H1 (cell line): ENCODE data around the gene GFAP. TPM values are rescaled to one million over a fixed set of nuclear protein-coding genes. Genes with fewer than 3 reads are reported as not detected.
A peak's percentile ranks its signal among the peaks of the same experiment; 100 is the strongest.

Experiments used
- CTCF ChIA-PET: fragments of 300-600 bp; sonication (Branson Sonifier 250); formaldehyde crosslinking; loops from one replicate; lab custom pipeline; 2021; ENCODE audit not compliant: partially characterized antibody; lab: Charles Lee
- POLR2A ChIA-PET: fragments of 300-600 bp; sonication (Branson Sonifier 250); formaldehyde crosslinking; loops from one replicate; lab custom pipeline; 2021; ENCODE audit warnings: inconsistent platforms; ENCODE audit not compliant: partially characterized antibody; lab: Charles Lee
- DNase-seq, 2 experiments: peaks; one replicate each; pipeline versions ENCODE4 v3.0.0 to v3.0.0-alpha.2; 2010 to 2022; ENCODE audit warnings: low spot score in 2 of 2, low read depth in 1 of 2, mixed read lengths in 1 of 2
- FAIRE-seq: peaks from 2 replicates; lab custom pipeline; 2011; peaks lifted over from hg19 to GRCh38; lab: Jason Lieb, UNC
- H2AFZ ChIP-seq: 2 replicates; pipeline ENCODE4 v1.8.1; 2012; ENCODE audit warnings: low read length, inconsistent platforms
- H2AK5ac ChIP-seq: 2 replicates; pipeline ENCODE4 v1.6.1; 2013; ENCODE audit warnings: low read depth, low read length
- H2BK120ac ChIP-seq: replicated peaks from 2 replicates; pipeline ENCODE3; 2013; ENCODE audit warnings: low read depth, low read length, inconsistent platforms
- H2BK12ac ChIP-seq: 2 replicates; pipeline ENCODE4 v1.6.1; 2013; ENCODE audit warnings: low read depth, low read length
- H2BK15ac ChIP-seq: 2 replicates; pipeline ENCODE4 v1.6.1; 2013; ENCODE audit warnings: low read length
- H2BK20ac ChIP-seq: 2 replicates; pipeline ENCODE4 v1.6.1; 2013; ENCODE audit warnings: low read length
- H2BK5ac ChIP-seq: 2 replicates; pipeline ENCODE4 v1.6.1; 2013; ENCODE audit warnings: low read depth, low read length
- H3K14ac ChIP-seq: 2 replicates; pipeline ENCODE4 v1.6.1; 2013; ENCODE audit warnings: inconsistent platforms; ENCODE audit not compliant: insufficient read length
- H3K18ac ChIP-seq: 2 replicates; pipeline ENCODE4 v1.6.1; 2013; ENCODE audit warnings: low read length; ENCODE audit errors: extremely low read depth
- H3K23ac ChIP-seq: 2 replicates; pipeline ENCODE4 v1.6.1; 2013; ENCODE audit warnings: inconsistent platforms; ENCODE audit not compliant: insufficient read length
- H3K23me2 ChIP-seq: 2 replicates; pipeline ENCODE4 v1.6.1; 2013; ENCODE audit warnings: low read depth, low read length
- H3K27ac ChIP-seq: 2 replicates; pipeline ENCODE4 v1.6.1; 2011; ENCODE audit warnings: low read depth, low read length, inconsistent platforms
- H3K27me3 ChIP-seq, 4 experiments: replicated peaks in 1 of 4; 1 replicate in 1 of 4; 2 replicates in 3 of 4; pipeline versions ENCODE4 v1.6.1 to v1.8.1; 2011 to 2013; ENCODE audit warnings: low read length in 3 of 4, mild to moderate bottlenecking in 3 of 4, inconsistent platforms in 2 of 4, mixed read lengths in 2 of 4, moderate library complexity in 1 of 4; ENCODE audit not compliant: control insufficient read depth in 3 of 4, insufficient read depth in 3 of 4; ENCODE audit errors: extremely low read depth in 1 of 4
- H3K36me3 ChIP-seq, 4 experiments: 2 replicates each; pipeline versions ENCODE4 v1.6.1 to v1.8.1; 2011 to 2013; ENCODE audit warnings: mild to moderate bottlenecking in 4 of 4, low read length in 3 of 4, moderate library complexity in 2 of 4, control low read depth in 1 of 4, inconsistent platforms in 1 of 4; ENCODE audit not compliant: insufficient read depth in 4 of 4, control insufficient read depth in 2 of 4
- H3K4ac ChIP-seq: replicated peaks from 2 replicates; pipeline ENCODE3; 2013; ENCODE audit warnings: low read length, low read depth, mixed read lengths, inconsistent platforms; ENCODE audit not compliant: insufficient read length
- H3K4me1 ChIP-seq, 4 experiments: replicated peaks in 1 of 4; 1 replicate in 1 of 4; 2 replicates in 3 of 4; pipeline versions ENCODE4 v1.6.1 to v1.8.1; 2011 to 2013; ENCODE audit warnings: low read length in 3 of 4, inconsistent platforms in 2 of 4, mixed read lengths in 1 of 4; ENCODE audit not compliant: insufficient read depth in 4 of 4, control insufficient read depth in 3 of 4
- H3K4me2 ChIP-seq, 2 experiments: 2 replicates each; pipeline versions ENCODE4 v1.6.1 to v1.8.1; 2011 to 2013; ENCODE audit warnings: low read depth in 2 of 2, low read length in 2 of 2, control low read depth in 1 of 2, inconsistent platforms in 1 of 2, mild to moderate bottlenecking in 1 of 2; ENCODE audit not compliant: insufficient read depth in 1 of 2
- H3K4me3 ChIP-seq, 4 experiments: fragments of 200-600, 300-600 bp in 1 of 4; sonication (generic), shearing (Covaris generic), sonication (Bioruptor Twin) in 1 of 4; 2 replicates each; pipeline versions ENCODE4 v1.5.1 to v1.8.1; 2011 to 2016; ENCODE audit warnings: low read length in 4 of 4, low read depth in 3 of 4, control low read depth in 2 of 4, inconsistent platforms in 2 of 4, mild to moderate bottlenecking in 2 of 4, mixed read lengths in 1 of 4, moderate library complexity in 1 of 4; ENCODE audit not compliant: insufficient read depth in 2 of 4; ENCODE audit errors: extremely low read depth in 1 of 4
- H3K56ac ChIP-seq: replicated peaks from 2 replicates; pipeline ENCODE3; 2013; ENCODE audit warnings: low read depth, mild to moderate bottlenecking, mixed read lengths, low read length, inconsistent platforms; ENCODE audit not compliant: insufficient read length
- H3K79me1 ChIP-seq: 2 replicates; pipeline ENCODE4 v1.6.1; 2013; ENCODE audit warnings: low read depth, low read length, control low read depth
- H3K79me2 ChIP-seq, 2 experiments: 2 replicates each; pipeline versions ENCODE4 v1.6.1 to v1.8.1; 2012 to 2013; ENCODE audit warnings: low read length in 2 of 2, mild to moderate bottlenecking in 2 of 2, inconsistent platforms in 1 of 2; ENCODE audit not compliant: insufficient read depth in 2 of 2, control insufficient read depth in 1 of 2
- H3K9ac ChIP-seq, 4 experiments: replicated peaks in 1 of 4; 1 replicate in 1 of 4; 2 replicates in 3 of 4; pipeline versions ENCODE4 v1.6.1 to v1.8.1; 2011 to 2013; ENCODE audit warnings: low read depth in 3 of 4, low read length in 3 of 4, control low read depth in 2 of 4, mild to moderate bottlenecking in 2 of 4, moderate library complexity in 2 of 4, inconsistent platforms in 1 of 4; ENCODE audit errors: extremely low read depth in 1 of 4
- H3K9me3 ChIP-seq, 2 experiments: 2 replicates each; pipeline versions ENCODE4 v1.6.1 to v1.8.1; 2012 to 2013; ENCODE audit warnings: mild to moderate bottlenecking in 2 of 2, moderate library complexity in 2 of 2, control low read depth in 1 of 2, inconsistent platforms in 1 of 2, low read depth in 1 of 2, low read length in 1 of 2, mixed read lengths in 1 of 2; ENCODE audit not compliant: insufficient read depth in 2 of 2
- H4K20me1 ChIP-seq, 2 experiments: replicated peaks in 1 of 2; 2 replicates each; pipeline versions ENCODE3 to v1.8.1; 2011 to 2013; ENCODE audit warnings: inconsistent platforms in 2 of 2, low read length in 2 of 2, mild to moderate bottlenecking in 1 of 2; ENCODE audit not compliant: insufficient read depth in 2 of 2, control insufficient read depth in 1 of 2
- H4K5ac ChIP-seq: 2 replicates; pipeline ENCODE4 v1.6.1; 2013; ENCODE audit warnings: low read length, low read depth, mixed read lengths, inconsistent platforms; ENCODE audit not compliant: insufficient read length
- H4K8ac ChIP-seq: 2 replicates; pipeline ENCODE4 v1.8.0; 2013; ENCODE audit warnings: mild to moderate bottlenecking, moderate library complexity, low read length, inconsistent platforms; ENCODE audit not compliant: insufficient read depth; ENCODE audit errors: extremely low read depth
- H4K91ac ChIP-seq: replicated peaks from 2 replicates; pipeline ENCODE3; 2013; ENCODE audit warnings: low read length, mixed read lengths, inconsistent platforms; ENCODE audit not compliant: insufficient read length
- CEBPB ChIP-seq: IDR thresholded peaks from 2 replicates; pipeline ENCODE4 v1.6.1; 2012; ENCODE audit warnings: low read depth, low read length
- RBBP5 ChIP-seq: IDR thresholded peaks from 2 replicates; pipeline ENCODE4 v1.7.1; 2012; ENCODE audit warnings: low read depth, mild to moderate bottlenecking, inconsistent platforms, low read length, moderate library complexity, borderline replicate concordance
- SP4 ChIP-seq: IDR thresholded peaks from 2 replicates; pipeline ENCODE4 v1.6.1; 2012; ENCODE audit warnings: low read length, inconsistent platforms
- WGBS, 2 experiments: shearing (Covaris generic) in 1 of 2; methylation state at CpG; one replicate each; pipeline versions ENCODE4 v1.1.6 to v1.1.7; 2013 to 2015; ENCODE audit warnings: low lambda C conversion rate in 2 of 2, mixed read lengths in 2 of 2, inconsistent platforms in 1 of 2, low coverage in 1 of 2, missing lambda C conversion rate in 1 of 2; ENCODE audit not compliant: insufficient replicate concordance in 2 of 2, insufficient coverage in 1 of 2, insufficient read length in 1 of 2; ENCODE audit errors: extremely low coverage in 1 of 2, missing lambda C conversion rate in 1 of 2; 5-methylcytosine and 5-hydroxymethylcytosine counted together
- polyA plus RNA-seq, 7 experiments: library from polyadenylated mRNA; depleted of rRNA in 3 of 7; stranded (reverse) in 5 of 7; unstranded in 2 of 7; fragments of >200 nt in 5 of 7; fragments of 200-250 nt in 2 of 7; gene quantifications; 1 replicate in 5 of 7; 2 replicates in 1 of 7; 4 replicates in 1 of 7; pipeline versions ENCODE4 v1.2.1 to v1.2.3, GENCODE V29; 2011 to 2013; ENCODE audit warnings: missing spikeins in 2 of 7, mixed read lengths in 2 of 7
- total RNA-seq: library from RNA; stranded (reverse); fragmentation: NEBNext Ultra II Directional; extraction: Animal tissue kit (Norgen Biotek cat#: 25700); gene quantifications from 2 replicates; pipeline ENCODE4 v1.2.1, GENCODE V29; 2021
- TF ChIP-seq, protein P1 (sequence below): IDR thresholded peaks from 2 replicates; pipeline ENCODE4 v1.6.1; 2012; ENCODE audit warnings: inconsistent platforms
- TF ChIP-seq, protein P2 (sequence below), 3 experiments: IDR thresholded peaks; 1 replicate in 2 of 3; 2 replicates in 1 of 3; pipeline versions ENCODE4 v1.5.1 to v1.6.1; 2011; ENCODE audit warnings: low read length in 3 of 3, mild to moderate bottlenecking in 3 of 3, inconsistent platforms in 2 of 3, low read depth in 1 of 3, moderate library complexity in 1 of 3; ENCODE audit not compliant: insufficient read depth in 1 of 3; ENCODE audit errors: control extremely low read depth in 1 of 3

GFAP gene
- total and polyA plus RNA-seq, 2 of the 8 experiments (the other 6 are each of a cell fraction or from before 2014, with no cell fraction given) = 1.3 to 1.5 TPM

DNA sequence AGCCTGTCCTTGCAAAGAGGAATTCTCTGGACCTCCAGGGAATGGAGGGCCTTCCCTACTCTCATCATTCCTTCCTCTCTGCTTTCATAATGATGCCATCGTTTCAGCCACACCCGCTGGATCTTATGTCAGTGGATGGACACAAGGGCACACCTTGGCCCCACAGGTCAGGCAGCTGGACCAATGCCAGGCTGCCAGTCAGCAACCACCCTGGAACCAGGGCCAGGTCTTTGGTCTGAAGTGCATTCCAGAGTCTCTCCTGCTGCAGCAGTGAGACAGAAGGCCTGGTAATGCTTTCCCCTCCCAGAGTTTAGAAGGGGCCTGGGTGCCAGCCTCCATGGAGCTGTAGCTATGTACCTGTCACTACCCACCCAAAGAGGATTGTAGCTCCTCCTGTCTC is 45.4 kb upstream of the GFAP start:
- no peaks in the 10 kb centered on the region for H3K9me3 ChIP-seq
- CTCF ChIA-PET = interaction anchor here (0.7 to 14.5 kb wide), 12 partner anchors 10 to 139 kb away, joined by 3 to 182 read pairs (median 6); partner anchors contain the start of genes C1QL1 and KIF18B
- no peak overlapping the region; the same call in 1 of the 2 replicates for H2AK5ac ChIP-seq
- no peak overlapping the region for H4K5ac ChIP-seq
- peaks cover 0 to 14% (median 4%) of the 10 kb centered on the region in 4 experiments; a peak in 4 of 7 replicates for H3K4me1 ChIP-seq
- H3K27me3 ChIP-seq = peaks cover 4 to 39% (median 28%) of the 10 kb centered on the region in 4 experiments; a peak in 6 of 7 replicates
- no peak for DNase-seq
- H3K23me2 ChIP-seq = peaks cover 2% of the 10 kb centered on the region; the same call in 1 of the 2 replicates
- no peak overlapping the region for H3K56ac ChIP-seq
- no peak overlapping the region for H3K18ac ChIP-seq
- H4K20me1 ChIP-seq = peaks cover 0 to under 1% of the 10 kb centered on the region in 2 experiments
- no peak overlapping the region; the same call in 1 of the 2 replicates for H4K8ac ChIP-seq
- no peak overlapping the region for H2BK15ac ChIP-seq
- H2AFZ ChIP-seq = no peak overlapping the region
- no peak for TF ChIP-seq CEBPB
- no peak for TF ChIP-seq RBBP5
- TF ChIP-seq, protein P1, sequence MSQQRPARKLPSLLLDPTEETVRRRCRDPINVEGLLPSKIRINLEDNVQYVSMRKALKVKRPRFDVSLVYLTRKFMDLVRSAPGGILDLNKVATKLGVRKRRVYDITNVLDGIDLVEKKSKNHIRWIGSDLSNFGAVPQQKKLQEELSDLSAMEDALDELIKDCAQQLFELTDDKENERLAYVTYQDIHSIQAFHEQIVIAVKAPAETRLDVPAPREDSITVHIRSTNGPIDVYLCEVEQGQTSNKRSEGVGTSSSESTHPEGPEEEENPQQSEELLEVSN = no peak
- TF ChIP-seq, protein P2, sequence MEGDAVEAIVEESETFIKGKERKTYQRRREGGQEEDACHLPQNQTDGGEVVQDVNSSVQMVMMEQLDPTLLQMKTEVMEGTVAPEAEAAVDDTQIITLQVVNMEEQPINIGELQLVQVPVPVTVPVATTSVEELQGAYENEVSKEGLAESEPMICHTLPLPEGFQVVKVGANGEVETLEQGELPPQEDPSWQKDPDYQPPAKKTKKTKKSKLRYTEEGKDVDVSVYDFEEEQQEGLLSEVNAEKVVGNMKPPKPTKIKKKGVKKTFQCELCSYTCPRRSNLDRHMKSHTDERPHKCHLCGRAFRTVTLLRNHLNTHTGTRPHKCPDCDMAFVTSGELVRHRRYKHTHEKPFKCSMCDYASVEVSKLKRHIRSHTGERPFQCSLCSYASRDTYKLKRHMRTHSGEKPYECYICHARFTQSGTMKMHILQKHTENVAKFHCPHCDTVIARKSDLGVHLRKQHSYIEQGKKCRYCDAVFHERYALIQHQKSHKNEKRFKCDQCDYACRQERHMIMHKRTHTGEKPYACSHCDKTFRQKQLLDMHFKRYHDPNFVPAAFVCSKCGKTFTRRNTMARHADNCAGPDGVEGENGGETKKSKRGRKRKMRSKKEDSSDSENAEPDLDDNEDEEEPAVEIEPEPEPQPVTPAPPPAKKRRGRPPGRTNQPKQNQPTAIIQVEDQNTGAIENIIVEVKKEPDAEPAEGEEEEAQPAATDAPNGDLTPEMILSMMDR (IDR thresholded peaks at IDR 0.05; ENCODE audit: control extremely low read depth in 1 of 3, insufficient read depth in 1 of 3, low read depth in 1 of 3, low read length in 3 of 3) = no peak
- TF ChIP-seq SP4 = no peak
- TF ChIP-seq, all 59 proteins: peak for 0
- Histone ChIP-seq H2BK20ac (0 out of 2 replicates have a peak overlapping the region, but pooled peaks have one; percentile 35), H2BK120ac (no peak overlapping the region), H4K91ac (no peak overlapping the region), H3K14ac (no peak overlapping the region), H2BK12ac (peak overlapping the region; percentile 63; the same call in 1 of the 2 replicates), H3K23ac (no peak overlapping the region), H3K4me2 (peak overlapping the region in 1 of 2 experiments; percentile 74; a peak in 1 of 4 replicates), H3K27ac (no peak overlapping the region), H3K79me2 (no peaks in the 10 kb centered on the region), H3K79me1 (no peaks in the 10 kb centered on the region), H3K36me3 (no peaks in the 10 kb centered on the region), H2BK5ac (0 out of 2 replicates have a peak overlapping the region, but pooled peaks have one; percentile 10), H3K9ac (no peak overlapping the region), H3K4ac (no peak overlapping the region), H3K4me3 (peak overlapping the region in 1 of 4 experiments; percentile 53; a peak in 1 of 8 replicates)
- FAIRE-seq = no peak
- POLR2A ChIA-PET = interaction anchor here (0.6 to 1.8 kb wide), 5 partner anchors 8 to 191 kb away, joined by 3 to 7 read pairs (median 3); partner anchors contain the start of genes C1QL1 and HEXIM1
- WGBS, 2 experiments = 89% methylated on average over 2 of the region's 2 CpGs; no CpG with 5 or more reads in 1 of the 2 experiments
